Colonic mucosa (tissue), 4 donors: Measurements from ENCODE around the gene DEK. TPM values are rescaled to one million over a fixed set of nuclear protein-coding genes. Genes with fewer than 3 reads are reported as not detected.
A peak's percentile ranks its signal among the peaks of the same experiment; 100 is the strongest.

Source experiments
- DNase-seq: peaks from one replicate; pipeline ENCODE4 v3.0.0-alpha.2; 2020
- H3K27ac ChIP-seq: fragments of 200-600 bp; one replicate; pipeline ENCODE4 v1.8.0; 2021
- H3K27me3 ChIP-seq: fragments of 200-600 bp; one replicate; pipeline ENCODE4 v1.8.0; 2021
- H3K36me3 ChIP-seq: fragments of 200-600 bp; one replicate; pipeline ENCODE4 v1.8.0; 2021
- H3K4me1 ChIP-seq: fragments of 200-600 bp; one replicate; pipeline ENCODE4 v1.8.0; 2021; ENCODE audit warnings: mild to moderate bottlenecking
- H3K4me3 ChIP-seq: fragments of 200-600 bp; one replicate; pipeline ENCODE4 v1.8.0; 2021
- H3K9ac ChIP-seq, 2 donors: one replicate each; pipeline ENCODE4 v1.7.0; 2013; ENCODE audit warnings: control low read depth in 2 of 2, low read depth in 2 of 2, low read length in 2 of 2
- H3K9me3 ChIP-seq: fragments of 200-600 bp; one replicate; pipeline ENCODE4 v1.8.0; 2021
- CTCF ChIP-seq: fragments of 200-600 bp; IDR thresholded peaks from one replicate; pipeline ENCODE4 v1.8.0; 2022; ENCODE audit warnings: antibody characterized with exemption, mild to moderate bottlenecking
- intact Hi-C: fragments of 100-400 bp; cut with DNase I; formaldehyde crosslinking; loops from one replicate; pipeline ENCODE4 v1.14.1; 2022
- total RNA-seq, 2 donors: library from RNA; stranded (reverse); fragmentation: NEBNext Ultra II Directional in 1 of 2; extraction: Animal tissue kit (Norgen Biotek cat#: 25700) in 1 of 2; gene quantifications; one replicate each; pipeline ENCODE4 v1.2.1, GENCODE V29; 2021
- donor health status: healthy.
- donor health status: DM: no; HTN: no; CAD: no.
- donor health status: DM: no; HTN: no; CAD: no.

The DEK gene
- total RNA-seq, 2 donors from 2014 or later, result 113 to 145 TPM

GRCh38 chr6:18187701-18188100, 76.6 kb downstream of the DEK start:
- intact Hi-C loops, result no loop called here
- H3K36me3 ChIP-seq, result no peaks in the 10 kb centered on the region
- DNase-seq, result no peak

GRCh38 chr6:18186540-18187250, 77.6 kb downstream of the DEK start:
- Histone ChIP-seq H3K4me3 (no peak overlapping the region), H3K36me3 (no peaks in the 10 kb centered on the region), H3K27ac (no peak overlapping the region), H3K9ac (no peak overlapping the region), H3K9me3 (no peaks in the 10 kb centered on the region), H3K4me1 (peaks cover 6% of the 10 kb centered on the region), H3K27me3 (no peaks in the 10 kb centered on the region)
- intact Hi-C loops, result no loop called here
- TF ChIP-seq CTCF, result no peak
- DNase-seq, result no peak

More at GRCh38 chr6:18187701-18188100, 76.6 kb downstream of the DEK start:
- Histone ChIP-seq H3K27me3 (no peaks in the 10 kb centered on the region), H3K4me3 (no peak overlapping the region), H3K9me3 (no peaks in the 10 kb centered on the region), H3K4me1 (peaks cover 6% of the 10 kb centered on the region), H3K9ac (no peak overlapping the region), H3K27ac (no peak overlapping the region)
- TF ChIP-seq CTCF, result no peak

- H3K36me3 ChIP-seq, result no peaks in the 10 kb centered on the region
- TF ChIP-seq CTCF, result no peak
- DNase-seq, result no peak
These were observed 78.3 kb downstream of the DEK start for GRCh38 chr6:18186033-18186432.

GRCh38 chr6:18185624-18186023, 78.7 kb downstream of the DEK start:
- Histone ChIP-seq H3K9ac (no peak overlapping the region), H3K27ac (no peak overlapping the region), H3K9me3 (no peaks in the 10 kb centered on the region), H3K4me1 (peaks cover 6% of the 10 kb centered on the region), H3K27me3 (no peaks in the 10 kb centered on the region), H3K36me3 (no peaks in the 10 kb centered on the region), H3K4me3 (no peak overlapping the region)
- TF ChIP-seq CTCF, result no peak
- intact Hi-C loops, result no loop called here
- no peak for DNase-seq

More at GRCh38 chr6:18186033-18186432, 78.3 kb downstream of the DEK start:
- H3K9ac ChIP-seq, result peak overlapping the region in 1 of 2 donors; percentile 49
- intact Hi-C loops, result no loop called here
- H3K27me3 ChIP-seq, result no peaks in the 10 kb centered on the region
- no peak overlapping the region for H3K4me3 ChIP-seq
- no peaks in the 10 kb centered on the region for H3K9me3 ChIP-seq
- no peak overlapping the region for H3K27ac ChIP-seq
- peaks cover 6% of the 10 kb centered on the region for H3K4me1 ChIP-seq

- Histone ChIP-seq H3K4me3 (no peak overlapping the region), H3K9me3 (no peaks in the 10 kb centered on the region), H3K4me1 (peaks cover 6% of the 10 kb centered on the region), H3K36me3 (no peaks in the 10 kb centered on the region), H3K27me3 (no peaks in the 10 kb centered on the region), H3K27ac (no peak overlapping the region), H3K9ac (no peak overlapping the region)
- TF ChIP-seq CTCF, result no peak
- no peak for DNase-seq
- intact Hi-C loops, result no loop called here
These were observed 80.6 kb downstream of the DEK start for GRCh38 chr6:18183766-18184165.
